Calu3 (cell line): Measurements from ENCODE around the gene WASF2. TPM values are rescaled to one million over a fixed set of nuclear protein-coding genes. Genes with fewer than 3 reads are reported as not detected.

Source experiments
- BruUV-seq: library from RNA; stranded (reverse); fragments of 400-500 nt; replicated peaks from 2 replicates; lab custom pipeline; 2021; lab: Mats Ljungman, UMichigan
- CTCF ChIA-PET: fragments of 300-600 bp; sonication (Branson Sonifier 250); formaldehyde crosslinking; loops from one replicate; lab custom pipeline; 2022; ENCODE audit warnings: antibody characterized with exemption; lab: Charles Lee
- DNase-seq: peaks from one replicate; pipeline ENCODE4 v3.0.0; 2022
- H3K27ac Mint-ChIP-seq: one replicate; pipeline ENCODE4 v1.8.0; 2022; ENCODE audit warnings: mixed read lengths; ENCODE audit not compliant: unreplicated experiment
- H3K27me3 Mint-ChIP-seq: one replicate; pipeline ENCODE4 v1.8.0; 2022; ENCODE audit warnings: mixed read lengths; ENCODE audit not compliant: unreplicated experiment
- H3K36me3 Mint-ChIP-seq: one replicate; pipeline ENCODE4 v1.8.0; 2022; ENCODE audit warnings: mild to moderate bottlenecking, moderate library complexity, mixed read lengths; ENCODE audit not compliant: insufficient read depth, unreplicated experiment
- H3K4me1 Mint-ChIP-seq: one replicate; pipeline ENCODE4 v1.8.0; 2022; ENCODE audit warnings: mild to moderate bottlenecking, low read depth, mixed read lengths; ENCODE audit not compliant: unreplicated experiment
- H3K4me3 Mint-ChIP-seq: one replicate; pipeline ENCODE4 v1.8.0; 2022; ENCODE audit warnings: mild to moderate bottlenecking, low read depth, moderate library complexity, mixed read lengths; ENCODE audit not compliant: unreplicated experiment
- H3K9me3 Mint-ChIP-seq: one replicate; pipeline ENCODE4 v1.8.0; 2022; ENCODE audit warnings: low read depth, mixed read lengths; ENCODE audit not compliant: unreplicated experiment
- CTCF ChIP-seq: fragments of 200-600 bp; IDR thresholded peaks from one replicate; pipeline ENCODE4 v1.8.0; 2022; ENCODE audit warnings: antibody characterized with exemption; ENCODE audit not compliant: unreplicated experiment
- intact Hi-C: fragments of 100-400 bp; cut with micrococcal nuclease; formaldehyde crosslinking; loops from one replicate; pipeline ENCODE4 v1.10.0; 2022; ENCODE audit not compliant: unreplicated experiment
- total RNA-seq: library from RNA; stranded (reverse); gene quantifications from 2 replicates; pipeline ENCODE4 v1.2.3, GENCODE V29; 2022

WASF2 gene
- total RNA-seq, 1 experiment from 2014 or later, result 79.5 TPM

GRCh38 chr1:27372022-27372807 lies 117.8 kb downstream of the WASF2 start:
- Mint-ChIP-seq H3K4me3 (no peak overlapping the region), H3K27ac (no peak overlapping the region), H3K4me1 (no peaks in the 10 kb centered on the region), H3K36me3 (no peaks in the 10 kb centered on the region), H3K27me3 (peaks cover 12% of the 10 kb centered on the region), H3K9me3 (no peaks in the 10 kb centered on the region)
- intact Hi-C loops, result no loop called here
- DNase-seq, result no peak
- CTCF ChIA-PET, result interaction anchor here (0.7 kb wide), 1 partner anchor 67 kb away, joined by 4 read pairs; no protein-coding TSS in a partner anchor
- BruUV-seq, result no TSS peak
- TF ChIP-seq CTCF, result no peak

GRCh38 chr1:27368869-27369582 lies 120.9 kb downstream of the WASF2 start:
- H3K36me3 Mint-ChIP-seq, result peaks cover 24% of the 10 kb centered on the region
- peaks cover 5% of the 10 kb centered on the region for H3K4me1 Mint-ChIP-seq
- H3K4me3 Mint-ChIP-seq, result no peak overlapping the region
- TF ChIP-seq CTCF, result peak; percentile 14
- DNase-seq, result no peak
- H3K27me3 Mint-ChIP-seq, result no peaks in the 10 kb centered on the region
- intact Hi-C loops, result no loop called here
- no TSS peak for BruUV-seq
- no peaks in the 10 kb centered on the region for H3K9me3 Mint-ChIP-seq
- H3K27ac Mint-ChIP-seq, result no peak overlapping the region
- CTCF ChIA-PET, result interaction anchor here (1.0 to 1.4 kb wide), 2 partner anchors 26 to 37 kb away, joined by 3 to 7 read pairs; no protein-coding TSS in a partner anchor

GRCh38 chr1:27367160-27367650 lies 122.8 kb downstream of the WASF2 start:
- peaks cover 24% of the 10 kb centered on the region for H3K36me3 Mint-ChIP-seq
- no TSS peak for BruUV-seq

More at GRCh38 chr1:27367160-27367650, 122.8 kb downstream of the WASF2 start:
- H3K4me1 Mint-ChIP-seq, result peaks cover 7% of the 10 kb centered on the region
- no peaks in the 10 kb centered on the region for H3K9me3 Mint-ChIP-seq
- H3K27ac Mint-ChIP-seq, result peak overlapping the region; percentile 50
- CTCF ChIA-PET, result interaction anchor here (1.1 to 1.9 kb wide), 2 partner anchors 28 to 67 kb away, joined by 3 to 10 read pairs; no protein-coding TSS in a partner anchor
- peak overlapping the region; percentile 65 for H3K4me3 Mint-ChIP-seq
- H3K27me3 Mint-ChIP-seq, result no peaks in the 10 kb centered on the region
- TF ChIP-seq CTCF, result no peak
- intact Hi-C loops, result no loop called here
- no peak for DNase-seq
